Heart left ventricle (tissue), 13 donors: ENCODE measurements around the gene OLA1.

ENCODE experiments used
- CTCF ChIP-seq, 12 donors: fragments of 200-600 bp; sonication (generic) in 4 of 12; IDR thresholded peaks; one replicate each; pipeline versions ENCODE4 v1.5.0 to v1.8.0; 2018 to 2022; ENCODE audit warnings: antibody characterized with exemption in 12 of 12, mild to moderate bottlenecking in 5 of 12
- POLR2A ChIP-seq, 2 donors: fragments of 450-650 bp; IDR thresholded peaks; one replicate each; pipeline ENCODE4 v1.6.1; 2017; ENCODE audit warnings: antibody characterized with exemption in 2 of 2, mild to moderate bottlenecking in 2 of 2, moderate library complexity in 2 of 2
- donor health status: ischemic (EF 13 %, LVEDD 7.1; RV severe dilation, severe dysfunction).
- donor health status: DM: no; HTN: yes; CAD: no.
- donor health status: DM: no; HTN: no; CAD: no.
- donor health status: ischemic (EF 25% LVEDD 6.9; RV normal size, moderate dysfunction).
- donor health status: ischemic (EF 25% LVEDD 5.7; RV mildly dilated, moderate dysfunction).
- donor health status: ischemic (EF 35%, LVEDD 5.7; RV mildly dilated, moderate dysfunction).
- donor health status: nonischemic (EF 11% LVEDD 7.7; RV severe dilation, severe dysfunction).
- donor health status: DM: yes; HTN: yes; CAD: no.
- donor health status: PGD.
- donor health status: ischemic (EF 29% LVEDD 5.4; RV normal size, mild dysfunction).
- donor health status: nonischemic (EF 23%, LVEDD 6.1; RV moderate dilation, normal function).

DNA sequence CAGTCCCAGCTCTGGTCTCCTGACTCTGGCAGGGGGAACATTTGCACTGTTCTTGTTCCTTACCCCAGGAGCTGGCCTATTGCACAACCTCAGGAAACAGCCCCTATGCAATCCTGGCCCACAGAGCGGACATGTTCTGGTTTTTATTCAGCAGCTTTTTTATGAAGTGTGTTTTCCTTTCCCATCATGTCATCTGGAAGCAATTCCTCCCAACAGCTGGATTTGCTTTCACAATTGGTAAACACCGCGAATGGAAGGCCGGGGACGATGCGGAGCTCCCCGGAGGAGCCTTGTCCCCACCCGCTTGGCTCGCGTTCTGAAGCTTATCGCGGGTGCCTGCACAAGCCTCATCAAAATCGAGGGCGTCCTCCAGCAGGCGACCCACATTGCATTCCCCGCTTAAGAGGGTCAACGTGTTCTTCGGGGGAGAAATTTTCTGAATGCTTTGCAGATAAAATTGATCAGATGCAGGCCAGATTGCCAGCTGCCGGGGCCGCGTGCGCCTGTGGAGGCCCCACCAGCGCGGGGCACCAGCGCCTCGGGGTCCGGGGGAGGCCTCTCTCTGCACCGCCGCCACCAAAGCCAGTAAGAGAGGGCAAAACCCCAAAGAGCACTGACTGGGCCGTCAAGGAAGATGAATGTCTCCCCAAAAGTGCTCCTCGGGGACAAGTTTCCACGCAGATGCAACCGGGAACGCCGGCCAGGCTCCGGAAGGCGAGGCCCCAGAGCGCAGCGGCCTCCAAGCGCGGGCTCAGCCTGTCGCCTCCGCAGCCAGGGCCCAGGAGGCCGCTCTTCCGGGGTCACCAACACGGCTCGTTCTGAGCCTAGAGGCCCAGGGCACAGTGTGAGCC, 222.8 kb downstream of the OLA1 start:
- no peak for TF ChIP-seq CTCF (IDR thresholded peaks at IDR 0.05)
- no peak for TF ChIP-seq POLR2A (IDR thresholded peaks at IDR 0.05)
